Right renal pelvis (tissue), 4 donors: ENCODE measurements around the gene PRKCI. TPM values are rescaled to one million over a fixed set of nuclear protein-coding genes. Genes with fewer than 3 reads are reported as not detected.
"Not testable (repeated sequence)": the region's sequence is repeated elsewhere in the genome, so short reads cannot be mapped to it uniquely, and the experiment has no call there.

Experiments
- DNase-seq, 4 donors: peaks; one replicate each; pipeline ENCODE4 v3.0.0-alpha.2; 2013; ENCODE audit warnings: low read depth in 4 of 4, low spot score in 3 of 4, missing footprints in 1 of 4
- polyA plus RNA-seq, 4 donors: library from polyadenylated mRNA; unstranded; fragments of 120-200 nt; gene quantifications; one replicate each; pipeline ENCODE4 v1.2.1, GENCODE V29; 2013; ENCODE audit not compliant: insufficient read length in 4 of 4

Gene PRKCI
- polyA plus RNA-seq, 4 donors, result 61.3 to 100 (median 78.6) TPM

DNA sequence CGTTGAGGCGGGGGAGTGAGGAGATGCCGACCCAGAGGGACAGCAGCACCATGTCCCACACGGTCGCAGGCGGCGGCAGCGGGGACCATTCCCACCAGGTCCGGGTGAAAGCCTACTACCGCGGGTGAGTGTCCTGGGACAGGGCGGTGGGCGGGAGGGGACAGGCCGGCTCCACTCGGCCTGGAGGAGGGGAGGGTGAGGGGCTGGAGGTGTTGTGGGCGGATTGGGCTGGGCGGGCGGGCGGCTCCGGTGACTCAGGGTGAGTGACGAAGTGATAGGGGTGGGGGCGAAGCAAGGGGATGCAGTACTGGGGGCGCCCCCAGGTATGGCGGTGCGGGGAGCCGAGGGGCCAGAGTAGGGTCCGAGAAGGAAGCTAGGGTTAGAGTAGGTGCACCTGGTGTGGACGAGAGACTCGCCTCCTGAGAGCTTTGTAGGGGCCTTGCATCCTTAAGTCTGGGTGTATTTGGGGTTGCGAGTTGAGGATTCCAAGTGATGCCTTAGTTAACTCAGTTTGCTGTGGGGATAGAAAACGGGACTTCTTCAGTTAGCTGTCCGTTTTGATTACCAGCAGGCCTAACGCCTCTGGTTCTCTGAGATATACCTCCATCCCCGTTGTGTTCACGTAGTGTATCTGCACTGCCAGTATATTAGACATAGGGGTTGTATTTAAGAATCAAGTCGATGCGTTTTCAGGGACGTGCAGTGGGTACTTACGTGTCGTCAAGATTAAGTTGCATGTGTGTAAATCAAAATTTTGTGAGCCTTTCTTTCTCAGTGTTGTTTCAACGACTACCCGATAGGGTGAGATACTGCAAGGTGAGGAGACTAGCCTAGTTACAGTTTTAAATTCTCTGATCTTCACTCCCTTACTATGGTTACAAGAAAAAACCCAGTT, 670 bp downstream of the PRKCI start:
- DNase-seq, result peak in 1 of 4 donors; percentile 42

- no peak for DNase-seq
These were observed 2.9 kb downstream of the PRKCI start for GRCh38 chr3:170225166-170225565.

DNA sequence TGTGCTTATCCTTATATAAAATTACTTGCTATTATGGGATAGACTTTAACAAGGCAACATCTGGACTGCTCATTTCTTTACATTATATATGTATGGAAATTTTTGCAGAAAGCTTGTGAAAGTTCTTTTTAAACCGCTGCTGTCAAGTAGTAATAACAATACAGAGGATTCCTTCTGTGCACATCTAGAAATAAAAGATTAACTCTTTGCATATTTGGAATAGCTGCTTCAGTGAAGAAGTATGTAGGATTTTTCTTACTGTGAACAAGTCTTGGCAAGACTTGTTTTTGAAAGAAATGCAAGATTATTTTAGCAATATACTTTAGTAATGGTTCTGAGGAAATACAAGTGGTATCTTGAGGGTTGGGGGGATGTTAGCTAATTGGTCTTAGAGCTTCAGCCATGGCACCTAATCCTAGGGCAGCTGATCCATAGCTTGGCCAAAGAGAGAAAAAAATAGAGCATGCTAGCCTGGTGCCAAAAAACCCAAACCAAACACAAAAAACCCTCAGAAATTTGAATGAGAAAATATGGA, 4.3 kb downstream of the PRKCI start:
- DNase-seq, result no peak

DNA sequence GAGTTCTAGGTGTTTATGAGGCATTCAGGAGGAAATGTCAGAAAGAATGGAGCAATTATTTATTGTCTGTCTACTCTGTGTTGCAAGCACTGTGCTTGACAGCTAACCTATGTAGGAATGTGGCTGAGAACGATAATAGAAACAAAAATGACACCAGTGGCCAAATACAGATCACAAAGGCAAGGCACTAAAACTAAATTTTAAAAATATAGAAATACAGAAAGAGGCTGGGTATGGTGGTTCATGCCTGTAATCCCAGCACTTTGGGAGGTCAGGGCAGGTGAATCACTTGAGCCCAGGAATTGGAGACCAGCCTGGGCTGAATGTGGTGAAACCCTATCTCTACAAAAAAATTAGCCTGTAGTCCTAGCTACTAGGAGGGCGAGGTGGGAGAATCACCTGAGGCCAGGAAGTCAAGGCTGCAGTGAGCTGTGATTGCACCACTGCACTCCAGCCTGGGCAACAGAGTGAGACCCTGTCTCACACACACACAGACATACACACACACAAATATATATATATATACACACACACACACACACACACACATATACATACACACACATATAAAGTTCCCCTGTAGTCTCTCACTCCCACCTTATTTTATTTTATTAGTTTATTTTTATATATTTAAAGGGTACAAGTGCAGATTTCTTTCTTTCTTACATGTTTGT, 6.0 kb downstream of the PRKCI start:
- no peak for DNase-seq

- no peak for DNase-seq
These were observed 10.0 kb downstream of the PRKCI start for GRCh38 chr3:170232266-170232665.

DNA sequence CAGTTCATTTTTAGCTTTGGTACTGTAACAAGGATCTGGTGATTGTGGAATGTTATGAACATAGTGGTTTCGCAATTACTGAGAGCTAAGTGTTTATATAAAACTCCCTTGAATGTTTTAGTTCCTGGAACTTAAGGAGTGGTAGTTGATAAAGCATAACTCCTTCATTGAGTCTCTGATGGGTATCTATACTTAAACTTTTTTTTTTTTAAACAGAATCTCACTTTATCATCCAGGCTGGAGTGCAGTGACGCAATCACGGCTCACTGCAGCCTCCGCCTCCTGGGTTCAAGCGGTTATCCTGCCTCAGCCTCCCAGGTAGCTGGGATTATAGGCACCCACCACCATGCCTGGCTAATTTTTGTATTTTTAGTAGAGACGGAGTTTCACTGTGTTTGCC, 11.3 kb downstream of the PRKCI start:
- no peak for DNase-seq

- no peak for DNase-seq
These were observed 17.9 kb downstream of the PRKCI start for GRCh38 chr3:170240142-170240541.

DNA sequence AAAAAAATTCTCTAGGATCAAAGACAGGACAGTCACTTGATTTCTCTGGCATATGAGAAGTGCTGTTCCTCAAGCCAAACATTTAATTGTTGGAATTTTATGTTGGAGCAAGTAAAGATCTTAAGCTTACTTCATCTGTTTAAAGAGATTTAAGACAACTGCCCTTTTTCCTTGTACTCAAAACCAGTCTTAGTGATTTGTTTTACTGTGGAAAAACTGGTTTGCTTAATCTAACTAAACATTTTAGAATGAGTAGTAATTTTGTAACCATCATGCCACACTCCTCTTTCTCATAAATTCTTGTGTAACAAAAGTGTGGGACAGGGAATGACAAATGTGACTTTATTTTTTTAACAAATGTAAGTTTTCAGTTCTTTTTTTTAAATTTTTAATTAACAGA, 18.4 kb downstream of the PRKCI start:
- DNase-seq, result no peak

DNA sequence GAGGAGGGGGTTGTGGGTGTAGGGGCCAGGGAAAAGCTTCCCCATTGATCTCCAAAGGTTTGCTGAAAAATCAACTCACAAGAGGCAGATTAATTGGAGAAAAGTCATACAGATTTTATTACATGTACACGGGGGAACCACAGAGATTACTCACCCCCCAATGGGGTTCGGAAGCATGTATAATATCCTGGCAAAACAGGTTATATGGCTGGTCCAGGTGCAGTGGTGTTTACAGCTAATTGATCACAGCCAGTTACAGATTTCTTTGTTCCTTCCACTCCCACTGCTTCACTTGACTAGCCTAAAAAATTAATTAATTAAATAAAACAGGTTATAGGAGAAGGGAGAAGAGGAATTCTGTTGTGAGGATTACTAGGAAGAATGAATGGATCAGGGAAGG, 22.4 kb downstream of the PRKCI start:
- DNase-seq, result no peak

DNA sequence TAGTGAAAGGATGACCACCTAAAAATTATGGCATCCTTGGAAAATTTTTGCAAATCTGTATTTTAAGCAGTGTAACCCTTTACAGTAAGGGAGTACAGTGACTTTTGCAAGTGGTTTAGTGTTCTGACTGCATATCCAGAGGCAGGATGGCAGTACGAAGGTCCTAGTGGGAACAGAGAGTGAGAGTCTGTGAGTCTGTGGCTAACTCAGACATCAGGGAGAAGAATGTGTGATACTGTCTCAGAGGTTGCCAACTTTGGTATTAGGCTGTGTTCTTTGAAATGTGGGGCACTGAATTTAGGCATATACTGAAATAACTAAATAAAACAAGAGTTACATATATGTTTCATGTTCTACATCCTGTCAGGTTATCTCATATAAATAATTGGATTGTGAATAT, 25.7 kb downstream of the PRKCI start:
- DNase-seq, result no peak

- DNase-seq, result no peak
These were observed 34.4 kb downstream of the PRKCI start for GRCh38 chr3:170256597-170256996.

DNA sequence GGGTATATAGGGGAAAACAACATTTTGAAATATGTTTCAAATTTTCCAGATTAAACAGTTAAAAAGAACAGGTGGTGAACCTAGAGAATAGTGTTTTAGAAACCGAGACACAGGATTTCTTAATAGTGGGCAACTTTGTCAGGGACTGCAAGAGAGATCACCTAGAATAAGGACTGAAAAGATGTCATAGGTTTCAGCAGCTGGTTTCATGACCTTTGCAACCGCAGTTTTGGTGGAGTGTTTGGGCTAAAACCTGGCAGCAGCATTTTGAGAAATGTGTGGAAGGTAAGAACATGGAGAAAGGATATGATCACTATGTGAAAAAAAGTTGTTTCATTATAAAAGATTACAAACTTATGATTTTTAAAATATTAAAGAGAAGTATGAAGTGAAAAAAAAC, 34.9 kb downstream of the PRKCI start:
- no peak for DNase-seq

DNA sequence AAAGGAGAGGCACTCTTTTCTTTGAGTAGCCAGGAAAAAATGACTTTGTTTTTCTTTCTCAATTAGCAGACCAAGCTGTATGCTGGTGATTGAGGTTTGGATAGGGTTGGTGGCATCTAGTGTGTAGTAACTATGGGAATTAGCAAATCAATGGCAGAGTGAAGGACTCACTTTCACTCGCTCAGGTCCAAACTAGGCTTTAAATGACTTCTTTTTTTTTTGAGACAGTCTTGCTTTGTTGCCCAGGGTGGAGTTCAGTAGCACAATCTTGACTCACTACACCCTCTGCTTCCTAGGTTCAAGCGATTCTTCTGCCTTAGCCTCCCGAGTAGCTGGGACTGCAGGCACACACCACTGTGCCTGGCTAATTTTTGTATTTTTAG, 35.9 kb downstream of the PRKCI start:
- no peak for DNase-seq

DNA sequence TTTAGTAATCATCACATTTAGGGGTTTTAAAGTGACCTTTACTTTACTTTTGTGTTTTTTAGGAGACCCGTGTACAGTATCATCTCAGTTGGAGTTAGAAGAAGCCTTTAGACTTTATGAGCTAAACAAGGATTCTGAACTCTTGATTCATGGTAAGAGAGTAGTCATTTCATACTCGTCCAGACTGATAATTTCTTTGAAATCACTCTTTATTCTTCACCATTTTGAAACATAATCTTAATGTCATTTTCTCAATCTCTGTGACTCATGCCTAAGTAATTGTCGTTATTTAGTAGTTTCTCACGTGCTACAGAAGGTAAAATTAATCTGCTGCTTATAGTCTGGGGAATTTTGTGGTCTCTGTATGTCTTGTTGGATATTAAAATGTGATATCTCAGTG, 37.7 kb downstream of the PRKCI start:
- DNase-seq, result no peak

DNA sequence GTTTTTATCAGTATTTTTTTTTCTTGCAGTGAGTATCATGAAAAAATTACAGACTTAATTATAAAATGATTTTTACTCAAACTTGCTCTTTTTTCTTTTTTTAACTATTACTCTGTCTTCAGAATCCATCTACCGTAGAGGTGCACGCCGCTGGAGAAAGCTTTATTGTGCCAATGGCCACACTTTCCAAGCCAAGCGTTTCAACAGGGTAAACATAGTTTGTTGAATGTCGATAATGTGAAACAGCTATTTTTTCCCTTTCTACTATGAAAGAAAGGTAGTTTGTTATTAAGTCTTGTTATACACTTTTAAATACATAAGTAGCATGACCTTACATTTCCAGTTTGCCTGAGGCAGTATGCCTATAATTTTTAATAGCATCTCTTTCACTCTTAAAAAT, 45.6 kb downstream of the PRKCI start:
- no peak for DNase-seq

DNA sequence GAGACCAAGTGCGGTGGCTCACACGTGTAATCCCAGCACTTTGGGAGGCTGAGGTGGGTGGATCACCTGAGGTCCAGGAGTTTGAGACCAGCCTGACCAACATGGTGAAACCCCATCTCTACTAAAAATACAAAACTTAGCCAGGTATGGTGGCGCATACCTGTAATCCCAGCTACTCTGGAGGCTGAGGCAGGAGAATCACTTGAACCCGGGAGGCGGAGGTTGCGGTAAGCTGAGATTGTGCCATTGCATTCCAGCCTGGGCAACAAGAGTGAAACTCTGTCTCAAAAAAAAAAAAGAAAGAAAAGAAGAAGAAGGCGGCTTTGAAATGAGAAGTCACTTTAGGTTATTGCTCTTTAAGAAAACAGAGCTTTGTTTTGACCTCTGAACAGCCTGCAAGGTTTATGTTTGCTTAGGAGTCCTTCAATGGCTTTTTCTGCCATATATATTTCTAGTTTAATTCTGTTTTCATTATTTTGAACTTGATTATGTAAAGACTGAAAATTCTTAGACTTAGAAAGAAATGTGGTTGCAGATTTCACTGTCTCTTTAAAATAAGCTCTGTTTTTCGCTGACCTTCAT, 47.5 kb downstream of the PRKCI start:
- not testable (repeated sequence) for DNase-seq

- DNase-seq, result no peak
These were observed 48.2 kb downstream of the PRKCI start for GRCh38 chr3:170270282-170270881.

GRCh38 chr3:170274641-170275040, 52.4 kb downstream of the PRKCI start:
- no peak for DNase-seq

DNA sequence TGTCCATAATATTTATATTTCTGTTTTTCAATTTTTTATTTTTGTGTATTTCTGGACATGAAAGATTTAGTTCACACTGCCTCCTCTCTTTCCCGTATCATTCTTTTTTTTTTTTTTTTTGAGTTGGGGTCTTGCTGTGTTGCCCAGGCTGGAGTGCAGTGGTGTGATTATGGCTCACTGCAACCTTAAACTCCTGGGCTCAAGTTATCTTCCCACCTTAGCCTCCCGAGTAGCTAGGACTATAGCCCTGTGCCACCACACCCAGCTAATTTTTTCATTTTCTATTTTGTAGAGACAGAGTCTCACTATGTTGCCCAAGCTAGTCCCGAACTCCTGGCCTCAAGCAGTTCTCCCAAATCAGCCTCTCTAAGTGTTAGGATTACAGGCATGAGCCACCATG, 53.6 kb downstream of the PRKCI start:
- DNase-seq, result no peak

- DNase-seq, result not testable (repeated sequence)
These were observed 55.1 kb downstream of the PRKCI start for GRCh38 chr3:170277311-170277710.
